ENCODE data around the gene CNOT4. TPM values are rescaled to one million over a fixed set of nuclear protein-coding genes. Genes with fewer than 3 reads are reported as not detected.

Gene CNOT4
- total RNA-seq, 1 experiment from 2014 or later: 16.6 TPM

- Histone ChIP-seq H3K4me3 (replicated peaks in 1 of 2; ENCODE audit: low read depth in 1 of 2, low read length in 2 of 2) (no peak overlapping the region), H3K36me3 (ENCODE audit: control insufficient read depth in 1 of 2, insufficient read depth in 2 of 2, low read length in 2 of 2) (no peaks in the 10 kb centered on the region), H3K9me2 (ENCODE audit: insufficient read depth) (no peaks in the 10 kb centered on the region), H3K4me1 (ENCODE audit: control insufficient read depth in 1 of 2, insufficient read depth in 2 of 2, low read length in 2 of 2) (no peaks in the 10 kb centered on the region), H4K20me1 (ENCODE audit: insufficient read depth) (no peaks in the 10 kb centered on the region), H3K27ac (ENCODE audit: low read depth, low read length) (no peak overlapping the region), H2AFZ (ENCODE audit: low read depth, low read length, poor library complexity, severe bottlenecking) (no peak overlapping the region), H3K9me3 (ENCODE audit: control insufficient read depth in 1 of 2, insufficient read depth in 1 of 2, low read depth in 1 of 2, low read length in 2 of 2) (no peaks in the 10 kb centered on the region), H3K9ac (ENCODE audit: low read length) (no peak overlapping the region), H3K27me3 (ENCODE audit: insufficient read depth, low read length) (peaks cover 6% of the 10 kb centered on the region; the same call in 1 of the 2 replicates), H3K4me2 (ENCODE audit: low read length) (no peak overlapping the region), H3K79me2 (ENCODE audit: insufficient read depth, low read length) (no peaks in the 10 kb centered on the region)
- RAD21 ChIA-PET (ENCODE audit: low non-redundant PET in 1 of 2, low total read pairs in 2 of 2, uncharacterized antibody in 2 of 2, unreplicated experiment in 2 of 2): no interaction called here
- no peak for ATAC-seq
- no peak for DNase-seq (ENCODE audit: low read depth, low spot score)
- no TSS peak for BruUV-seq (replicated peaks)
- POLR2A ChIA-PET: no interaction called here
- intact Hi-C loops (cut with micrococcal nuclease): no loop called here
- CTCF ChIA-PET: interaction anchor here (1.6 kb wide), 1 partner anchor 8 kb away, joined by 5 read pairs; no protein-coding TSS in a partner anchor
- TF ChIP-seq ZBTB33 (IDR thresholded peaks at IDR 0.05; ENCODE audit: extremely low read depth, insufficient replicate concordance, low read length): no peak
- TF ChIP-seq FOSL1 (IDR thresholded peaks at IDR 0.05; ENCODE audit: low read depth): no peak
- TF ChIP-seq CTCF (IDR thresholded peaks at IDR 0.05 in 2 of 3, conservative IDR thresholded peaks at IDR 0.05 in 1 of 3; ENCODE audit: borderline replicate concordance in 1 of 3, insufficient read depth in 1 of 3, low read depth in 2 of 3, low read length in 2 of 3): no peak
- TF ChIP-seq CEBPB (IDR thresholded peaks at IDR 0.05; ENCODE audit: low read depth): no peak
- TF ChIP-seq SRF (IDR thresholded peaks at IDR 0.05; ENCODE audit: low read depth): no peak
Measured at GRCh38 chr7:135326636-135327280, 183.1 kb downstream of the CNOT4 start.
